OCI-LY3 (cell line): ENCODE measurements around the gene CCDC178.
A peak's percentile ranks its signal among the peaks of the same experiment; 100 is the strongest.

Experiments
- H2AFZ ChIP-seq: fragments of 200-600, 300-600 bp; shearing (Covaris generic); 2 replicates; pipeline ENCODE4 v1.6.0; 2014; ENCODE audit warnings: antibody characterized with exemption, low read depth, low read length
- H3K27ac ChIP-seq: fragments of 200-600, 300-600 bp; sonication (generic); 2 replicates; pipeline ENCODE4 v1.5.1; 2014; ENCODE audit warnings: mild to moderate bottlenecking, low read length, moderate library complexity, mixed read lengths
- H3K27me3 ChIP-seq: fragments of 200-600, 300-600 bp; sonication (generic); 2 replicates; pipeline ENCODE4 v1.6.1; 2014; ENCODE audit warnings: low read depth, low read length, mixed read lengths
- H3K36me3 ChIP-seq: fragments of 200-600, 300-600 bp; sonication (generic); replicated peaks from 2 replicates; pipeline ENCODE3; 2014; ENCODE audit warnings: low read depth, low read length, mixed read lengths
- H3K4me1 ChIP-seq: fragments of 300-600, 200-600 bp; sonication (generic); 2 replicates; pipeline ENCODE4 v1.6.1; 2014; ENCODE audit warnings: low read length, mixed read lengths
- H3K4me2 ChIP-seq: fragments of 200-600, 300-600 bp; sonication (generic); 2 replicates; pipeline ENCODE4 v1.6.1; 2014; ENCODE audit warnings: low read length, mixed read lengths
- H3K4me3 ChIP-seq: fragments of 300-600, 200-600 bp; sonication (generic); 2 replicates; pipeline ENCODE4 v1.5.1; 2014; ENCODE audit warnings: antibody characterized with exemption, mild to moderate bottlenecking, low read length, moderate library complexity
- H3K79me2 ChIP-seq: fragments of 300-600, 200-600 bp; shearing (Covaris generic); 2 replicates; pipeline ENCODE4 v1.6.1; 2014; ENCODE audit warnings: mild to moderate bottlenecking, low read length, mixed read lengths
- H3K9ac ChIP-seq: fragments of 300-600, 200-600 bp; shearing (Covaris generic); 2 replicates; pipeline ENCODE4 v1.6.0; 2014; ENCODE audit warnings: mild to moderate bottlenecking, low read length, moderate library complexity
- H3K9me3 ChIP-seq: fragments of 200-600, 300-600 bp; shearing (Covaris generic); 2 replicates; pipeline ENCODE4 v1.6.1; 2014; ENCODE audit warnings: low read length, mixed read lengths; ENCODE audit not compliant: insufficient read depth
- H4K20me1 ChIP-seq: fragments of 200-600, 300-600 bp; sonication (generic); 2 replicates; pipeline ENCODE4 v1.6.1; 2016; ENCODE audit warnings: low read length, mixed read lengths; ENCODE audit not compliant: insufficient read depth
- CTCF ChIP-seq: fragments of 200-600, 300-600 bp; sonication (generic); IDR thresholded peaks from 2 replicates; pipeline ENCODE4 v1.5.1; 2014; ENCODE audit warnings: antibody characterized with exemption, low read length, low read depth
- EZH2phosphoT487 ChIP-seq: fragments of 200-600 bp; shearing (Covaris generic); IDR thresholded peaks from 2 replicates; pipeline ENCODE4 v1.6.1; 2018; ENCODE audit warnings: antibody characterized with exemption, mixed run types, low read depth

CCDC178 gene

GRCh38 chr18:32907648-32908423, 532.7 kb downstream of the CCDC178 start:
- H3K27ac ChIP-seq, result no peak overlapping the region
- H3K36me3 ChIP-seq, result no peaks in the 10 kb centered on the region
- peaks cover 46% of the 10 kb centered on the region for H3K4me1 ChIP-seq
- no peaks in the 10 kb centered on the region for H4K20me1 ChIP-seq
- no peaks in the 10 kb centered on the region for H3K27me3 ChIP-seq
- TF ChIP-seq EZH2phosphoT487, result no peak
- TF ChIP-seq CTCF, result no peak
- no peak overlapping the region for H2AFZ ChIP-seq
- no peak overlapping the region for H3K4me2 ChIP-seq
- no peak overlapping the region for H3K9ac ChIP-seq
- no peak overlapping the region for H3K4me3 ChIP-seq
- H3K9me3 ChIP-seq, result no peaks in the 10 kb centered on the region
- no peaks in the 10 kb centered on the region for H3K79me2 ChIP-seq

- no peaks in the 10 kb centered on the region for H4K20me1 ChIP-seq
- no peak overlapping the region for H3K9ac ChIP-seq
- peaks cover 51% of the 10 kb centered on the region for H3K4me1 ChIP-seq
- no peak overlapping the region for H2AFZ ChIP-seq
- no peaks in the 10 kb centered on the region for H3K36me3 ChIP-seq
- no peak overlapping the region for H3K27ac ChIP-seq
- no peaks in the 10 kb centered on the region for H3K79me2 ChIP-seq
- no peak for TF ChIP-seq EZH2phosphoT487
- TF ChIP-seq CTCF, result no peak
- 0 out of 2 replicates have a peak overlapping the region, but pooled peaks have one; percentile 11 for H3K4me2 ChIP-seq
- no peak overlapping the region for H3K4me3 ChIP-seq
- H3K9me3 ChIP-seq, result no peaks in the 10 kb centered on the region
- no peaks in the 10 kb centered on the region for H3K27me3 ChIP-seq
Measured at GRCh38 chr18:32907311-32907585, 533.3 kb downstream of the CCDC178 start.

- Histone ChIP-seq H3K4me1 (peaks cover 56% of the 10 kb centered on the region), H3K79me2 (no peaks in the 10 kb centered on the region), H4K20me1 (no peaks in the 10 kb centered on the region), H3K27me3 (no peaks in the 10 kb centered on the region), H3K27ac (no peak overlapping the region), H2AFZ (peak overlapping the region; percentile 23; the same call in 1 of the 2 replicates), H3K36me3 (no peaks in the 10 kb centered on the region), H3K9ac (peak overlapping the region; percentile 33; the same call in 1 of the 2 replicates), H3K9me3 (no peaks in the 10 kb centered on the region), H3K4me3 (peak overlapping the region; percentile 48), H3K4me2 (peak overlapping the region; percentile 60)
- no peak for TF ChIP-seq CTCF
- TF ChIP-seq EZH2phosphoT487, result no peak
Measured at GRCh38 chr18:32906506-32907310, 533.8 kb downstream of the CCDC178 start.

- Histone ChIP-seq H4K20me1 (no peaks in the 10 kb centered on the region), H3K27me3 (no peaks in the 10 kb centered on the region)
Measured at GRCh38 chr18:32905651-32906050, 534.9 kb downstream of the CCDC178 start.

More at GRCh38 chr18:32905651-32906050, 534.9 kb downstream of the CCDC178 start:
- Histone ChIP-seq H3K4me3 (no peak overlapping the region), H3K9ac (no peak overlapping the region), H2AFZ (no peak overlapping the region), H3K9me3 (no peaks in the 10 kb centered on the region), H3K36me3 (no peaks in the 10 kb centered on the region), H3K4me2 (no peak overlapping the region), H3K79me2 (no peaks in the 10 kb centered on the region), H3K4me1 (peaks cover 62% of the 10 kb centered on the region), H3K27ac (no peak overlapping the region)
- TF ChIP-seq EZH2phosphoT487, result no peak
- no peak for TF ChIP-seq CTCF
